ENCODE measurements around the gene FAM217B. TPM values are rescaled to one million over a fixed set of nuclear protein-coding genes. Genes with fewer than 3 reads are reported as not detected.

FAM217B gene
- total and polyA plus RNA-seq, 2 donors (not counting 3 experiments of a cell fraction or from before 2014, with no cell fraction given), result 2.7 to 8.2 TPM

DNA sequence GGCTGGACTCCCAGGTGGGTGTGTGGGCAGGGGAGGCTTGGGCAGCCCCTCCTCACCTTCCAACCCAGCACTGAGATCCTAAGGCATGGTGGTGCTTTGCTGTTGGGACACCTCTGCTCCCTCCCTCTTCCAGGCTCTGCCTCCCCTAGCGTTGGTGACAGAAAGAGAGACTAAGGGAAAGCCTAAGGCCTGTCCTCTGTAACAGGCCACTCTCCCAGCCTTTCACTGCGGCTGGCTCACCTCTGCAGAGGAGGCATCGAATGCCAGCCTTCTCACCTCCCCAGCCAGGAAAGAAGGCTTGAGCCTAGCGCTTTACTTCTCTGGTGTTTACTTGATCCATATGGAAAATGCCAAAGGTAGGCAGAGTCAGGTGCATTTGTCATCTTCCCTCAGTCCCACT is 14.5 kb downstream of the FAM217B start:
- Histone ChIP-seq H3K9me1 (replicated peaks; ENCODE audit: control insufficient read depth, extremely low read depth, insufficient read depth, low read length) (no peaks in the 10 kb centered on the region), H3K27ac (ENCODE audit: insufficient read depth, low read depth, low read length) (no peak overlapping the region), H3K27me3 (ENCODE audit: control insufficient read depth in 2 of 2, insufficient read depth in 2 of 2, low read length in 2 of 2) (no peaks in the 10 kb centered on the region), H3K4me1 (ENCODE audit: control insufficient read depth, extremely low read depth, insufficient read depth, low read length) (no peaks in the 10 kb centered on the region), H3K4me2 (ENCODE audit: insufficient read depth, low read length) (no peak overlapping the region), H2AFZ (ENCODE audit: low read depth, low read length) (no peak overlapping the region), H3K9ac (replicated peaks; ENCODE audit: extremely low read depth, insufficient read depth, low read length) (no peak overlapping the region), H3K36me3 (ENCODE audit: control insufficient read depth in 2 of 2, extremely low read depth in 1 of 2, insufficient read depth in 2 of 2, low read length in 2 of 2) (no peaks in the 10 kb centered on the region), H3K9me3 (replicated peaks; ENCODE audit: control insufficient read depth, insufficient read depth, low read length) (no peaks in the 10 kb centered on the region), H3K4me3 (replicated peaks in 1 of 3; ENCODE audit: insufficient read depth in 1 of 3, low read depth in 1 of 3, low read length in 3 of 3) (no peak overlapping the region), H4K20me1 (replicated peaks; ENCODE audit: control insufficient read depth, extremely low read depth, insufficient read depth, low read length) (no peaks in the 10 kb centered on the region), H3K79me2 (ENCODE audit: control insufficient read depth, insufficient read depth, low read length) (no peaks in the 10 kb centered on the region)
- no TSS peak for BruUV-seq (replicated peaks)
- TF ChIP-seq EZH2 (IDR thresholded peaks at IDR 0.05; ENCODE audit: borderline replicate concordance, low read depth, low read length, severe bottlenecking) (no peak), MYC (IDR thresholded peaks at IDR 0.05; ENCODE audit: low read depth, low read length) (no peak), FOS (IDR thresholded peaks at IDR 0.05; ENCODE audit: borderline replicate concordance, insufficient read depth, low read length) (no peak), POLR2AphosphoS5 (IDR thresholded peaks at IDR 0.05; ENCODE audit: insufficient read depth, low read depth, low read length) (no peak), GATA2 (IDR thresholded peaks at IDR 0.05; ENCODE audit: insufficient read depth, insufficient read length, low read depth, low read length) (no peak), JUN (IDR thresholded peaks at IDR 0.05; ENCODE audit: borderline replicate concordance, insufficient read depth, insufficient read length, low read depth) (no peak), POLR2A (IDR thresholded peaks at IDR 0.05; ENCODE audit: low read depth, low read length) (no peak)
- TF ChIP-seq, protein P1, sequence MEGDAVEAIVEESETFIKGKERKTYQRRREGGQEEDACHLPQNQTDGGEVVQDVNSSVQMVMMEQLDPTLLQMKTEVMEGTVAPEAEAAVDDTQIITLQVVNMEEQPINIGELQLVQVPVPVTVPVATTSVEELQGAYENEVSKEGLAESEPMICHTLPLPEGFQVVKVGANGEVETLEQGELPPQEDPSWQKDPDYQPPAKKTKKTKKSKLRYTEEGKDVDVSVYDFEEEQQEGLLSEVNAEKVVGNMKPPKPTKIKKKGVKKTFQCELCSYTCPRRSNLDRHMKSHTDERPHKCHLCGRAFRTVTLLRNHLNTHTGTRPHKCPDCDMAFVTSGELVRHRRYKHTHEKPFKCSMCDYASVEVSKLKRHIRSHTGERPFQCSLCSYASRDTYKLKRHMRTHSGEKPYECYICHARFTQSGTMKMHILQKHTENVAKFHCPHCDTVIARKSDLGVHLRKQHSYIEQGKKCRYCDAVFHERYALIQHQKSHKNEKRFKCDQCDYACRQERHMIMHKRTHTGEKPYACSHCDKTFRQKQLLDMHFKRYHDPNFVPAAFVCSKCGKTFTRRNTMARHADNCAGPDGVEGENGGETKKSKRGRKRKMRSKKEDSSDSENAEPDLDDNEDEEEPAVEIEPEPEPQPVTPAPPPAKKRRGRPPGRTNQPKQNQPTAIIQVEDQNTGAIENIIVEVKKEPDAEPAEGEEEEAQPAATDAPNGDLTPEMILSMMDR (IDR thresholded peaks at IDR 0.05; ENCODE audit: extremely low read depth in 1 of 2, insufficient read depth in 1 of 2, low read depth in 1 of 2, low read length in 2 of 2), result no peak
- TF ChIP-seq, protein P2, sequence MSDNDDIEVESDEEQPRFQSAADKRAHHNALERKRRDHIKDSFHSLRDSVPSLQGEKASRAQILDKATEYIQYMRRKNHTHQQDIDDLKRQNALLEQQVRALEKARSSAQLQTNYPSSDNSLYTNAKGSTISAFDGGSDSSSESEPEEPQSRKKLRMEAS (IDR thresholded peaks at IDR 0.05; ENCODE audit: insufficient read depth, insufficient read length), result no peak
- POLR2A ChIA-PET, result interaction anchor here (0.8 kb wide), 1 partner anchor 20 kb away, joined by 3 read pairs; no protein-coding TSS in a partner anchor
- no peak for DNase-seq (ENCODE audit: low read depth, low spot score)
- intact Hi-C loops (cut with micrococcal nuclease), result no loop called here
- dilution Hi-C loops (cut with MboI; ENCODE audit: extremely low pct_ligation_motif_present, low sequenced_read_pairs), result no loop called here
- no peak for FAIRE-seq
- CTCF ChIA-PET, result interaction anchor here (0.9 to 1.9 kb wide), 5 partner anchors 9 to 20 kb away, joined by 3 to 9 read pairs (median 4); partner anchors contain the start of genes FAM217B and PPP1R3D

Measured in endothelial cell of umbilical vein (primary cell).